ENCODE results near the gene SUSD5.
"Not testable (repeated sequence)": the region's sequence is repeated elsewhere in the genome, so short reads cannot be mapped to it uniquely, and the experiment has no call there.

SUSD5 gene

GRCh38 chr3:33111581-33111980 lies 107.0 kb downstream of the SUSD5 start:
- DNase-seq: no peak

- not testable (repeated sequence) for DNase-seq
Measured at GRCh38 chr3:33106854-33107253, 111.8 kb downstream of the SUSD5 start.

- DNase-seq: no peak
Measured at GRCh38 chr3:33105341-33105948, 113.2 kb downstream of the SUSD5 start.

- no peak for DNase-seq
Measured at GRCh38 chr3:33104803-33105202, 113.8 kb downstream of the SUSD5 start.

GRCh38 chr3:33103480-33103879 lies 115.1 kb downstream of the SUSD5 start:
- no peak for DNase-seq

GRCh38 chr3:33103034-33103433 lies 115.6 kb downstream of the SUSD5 start:
- no peak for DNase-seq

GRCh38 chr3:33100229-33100628 lies 118.4 kb downstream of the SUSD5 start:
- no peak for DNase-seq
